ENCODE measurements around the gene CELF4.

The CELF4 gene

GRCh38 chr18:37289423-37289822 lies 276.2 kb downstream of the CELF4 start:
- no peak overlapping the region for H3K27ac ChIP-seq (ENCODE audit: low read length)
- no peaks in the 10 kb centered on the region for H3K4me1 ChIP-seq (ENCODE audit: control insufficient read depth, insufficient read depth, low read length)
- H3K9me3 ChIP-seq (ENCODE audit: control insufficient read depth in 2 of 2, low read length in 2 of 2): no peaks in the 10 kb centered on the region
- no peak overlapping the region for H3K9ac ChIP-seq (ENCODE audit: low read length in 2 of 2)
- H3K36me3 ChIP-seq (ENCODE audit: control insufficient read depth in 2 of 2, insufficient read depth in 2 of 2, low read length in 2 of 2): no peaks in the 10 kb centered on the region
- no peak overlapping the region for H3K4me3 ChIP-seq (ENCODE audit: low read length in 2 of 2)
- peaks cover 1 to 3% of the 10 kb centered on the region in 2 donors for H3K27me3 ChIP-seq (ENCODE audit: control insufficient read depth in 1 of 2, insufficient read depth in 2 of 2, low read length in 2 of 2)

GRCh38 chr18:37287601-37288000 lies 278.0 kb downstream of the CELF4 start:
- Histone ChIP-seq H3K36me3 (ENCODE audit: control insufficient read depth in 2 of 2, insufficient read depth in 2 of 2, low read length in 2 of 2) (no peaks in the 10 kb centered on the region), H3K4me3 (ENCODE audit: low read length in 2 of 2) (no peak overlapping the region), H3K9me3 (ENCODE audit: control insufficient read depth in 2 of 2, low read length in 2 of 2) (no peaks in the 10 kb centered on the region), H3K9ac (ENCODE audit: low read length in 2 of 2) (no peak overlapping the region), H3K27me3 (ENCODE audit: control insufficient read depth in 1 of 2, insufficient read depth in 2 of 2, low read length in 2 of 2) (peaks cover 3 to 7% of the 10 kb centered on the region in 2 donors), H3K27ac (ENCODE audit: low read length) (no peak overlapping the region), H3K4me1 (ENCODE audit: control insufficient read depth, insufficient read depth, low read length) (no peaks in the 10 kb centered on the region)

- peaks cover 3 to 11% of the 10 kb centered on the region in 2 donors for H3K27me3 ChIP-seq (ENCODE audit: control insufficient read depth in 1 of 2, insufficient read depth in 2 of 2, low read length in 2 of 2)
- H3K27ac ChIP-seq (ENCODE audit: low read length): no peak overlapping the region
- no peaks in the 10 kb centered on the region for H3K9me3 ChIP-seq (ENCODE audit: control insufficient read depth in 2 of 2, low read length in 2 of 2)
- H3K4me3 ChIP-seq (ENCODE audit: low read length in 2 of 2): no peak overlapping the region
- no peaks in the 10 kb centered on the region for H3K4me1 ChIP-seq (ENCODE audit: control insufficient read depth, insufficient read depth, low read length)
- no peaks in the 10 kb centered on the region for H3K36me3 ChIP-seq (ENCODE audit: control insufficient read depth in 2 of 2, insufficient read depth in 2 of 2, low read length in 2 of 2)
- no peak overlapping the region for H3K9ac ChIP-seq (ENCODE audit: low read length in 2 of 2)
Measured at GRCh38 chr18:37286801-37287200, 278.8 kb downstream of the CELF4 start.

GRCh38 chr18:37285825-37286224 lies 279.8 kb downstream of the CELF4 start:
- H3K4me3 ChIP-seq (ENCODE audit: low read length in 2 of 2): no peak overlapping the region
- H3K4me1 ChIP-seq (ENCODE audit: control insufficient read depth, insufficient read depth, low read length): no peaks in the 10 kb centered on the region
- H3K9ac ChIP-seq (ENCODE audit: low read length in 2 of 2): no peak overlapping the region
- no peaks in the 10 kb centered on the region for H3K36me3 ChIP-seq (ENCODE audit: control insufficient read depth in 2 of 2, insufficient read depth in 2 of 2, low read length in 2 of 2)
- no peak overlapping the region for H3K27ac ChIP-seq (ENCODE audit: low read length)
- peaks cover 3 to 11% of the 10 kb centered on the region in 2 donors for H3K27me3 ChIP-seq (ENCODE audit: control insufficient read depth in 1 of 2, insufficient read depth in 2 of 2, low read length in 2 of 2)
- no peaks in the 10 kb centered on the region for H3K9me3 ChIP-seq (ENCODE audit: control insufficient read depth in 2 of 2, low read length in 2 of 2)

- Histone ChIP-seq H3K27ac (ENCODE audit: low read length) (no peak overlapping the region), H3K9ac (ENCODE audit: low read length in 2 of 2) (no peak overlapping the region), H3K4me1 (ENCODE audit: control insufficient read depth, insufficient read depth, low read length) (no peaks in the 10 kb centered on the region), H3K9me3 (ENCODE audit: control insufficient read depth in 2 of 2, low read length in 2 of 2) (no peaks in the 10 kb centered on the region), H3K4me3 (ENCODE audit: low read length in 2 of 2) (no peak overlapping the region), H3K27me3 (ENCODE audit: control insufficient read depth in 1 of 2, insufficient read depth in 2 of 2, low read length in 2 of 2) (peaks cover 3 to 15% of the 10 kb centered on the region in 2 donors), H3K36me3 (ENCODE audit: control insufficient read depth in 2 of 2, insufficient read depth in 2 of 2, low read length in 2 of 2) (no peaks in the 10 kb centered on the region)
Measured at GRCh38 chr18:37284260-37284659, 281.3 kb downstream of the CELF4 start.

GRCh38 chr18:37282386-37283037 lies 283.1 kb downstream of the CELF4 start:
- peaks cover 3 to 15% of the 10 kb centered on the region in 2 donors for H3K27me3 ChIP-seq (ENCODE audit: control insufficient read depth in 1 of 2, insufficient read depth in 2 of 2, low read length in 2 of 2)
- no peaks in the 10 kb centered on the region for H3K36me3 ChIP-seq (ENCODE audit: control insufficient read depth in 2 of 2, insufficient read depth in 2 of 2, low read length in 2 of 2)
- H3K9ac ChIP-seq (ENCODE audit: low read length in 2 of 2): no peak overlapping the region
- H3K4me3 ChIP-seq (ENCODE audit: low read length in 2 of 2): no peak overlapping the region
- no peaks in the 10 kb centered on the region for H3K9me3 ChIP-seq (ENCODE audit: control insufficient read depth in 2 of 2, low read length in 2 of 2)
- H3K4me1 ChIP-seq (ENCODE audit: control insufficient read depth, insufficient read depth, low read length): no peaks in the 10 kb centered on the region
- H3K27ac ChIP-seq (ENCODE audit: low read length): no peak overlapping the region

- Histone ChIP-seq H3K27ac (ENCODE audit: low read length) (no peak overlapping the region), H3K4me1 (ENCODE audit: control insufficient read depth, insufficient read depth, low read length) (no peaks in the 10 kb centered on the region), H3K9me3 (ENCODE audit: control insufficient read depth in 2 of 2, low read length in 2 of 2) (no peaks in the 10 kb centered on the region), H3K27me3 (ENCODE audit: control insufficient read depth in 1 of 2, insufficient read depth in 2 of 2, low read length in 2 of 2) (peaks cover 5 to 18% of the 10 kb centered on the region in 2 donors), H3K4me3 (ENCODE audit: low read length in 2 of 2) (no peak overlapping the region), H3K36me3 (ENCODE audit: control insufficient read depth in 2 of 2, insufficient read depth in 2 of 2, low read length in 2 of 2) (no peaks in the 10 kb centered on the region), H3K9ac (ENCODE audit: low read length in 2 of 2) (no peak overlapping the region)
Measured at GRCh38 chr18:37280701-37281393, 284.8 kb downstream of the CELF4 start.

- Histone ChIP-seq H3K4me3 (ENCODE audit: low read length in 2 of 2) (no peak overlapping the region), H3K27me3 (ENCODE audit: control insufficient read depth in 1 of 2, insufficient read depth in 2 of 2, low read length in 2 of 2) (peaks cover 21 to 23% of the 10 kb centered on the region in 2 donors), H3K9ac (ENCODE audit: low read length in 2 of 2) (no peak overlapping the region), H3K4me1 (ENCODE audit: control insufficient read depth, insufficient read depth, low read length) (no peaks in the 10 kb centered on the region), H3K36me3 (ENCODE audit: control insufficient read depth in 2 of 2, insufficient read depth in 2 of 2, low read length in 2 of 2) (no peaks in the 10 kb centered on the region), H3K27ac (ENCODE audit: low read length) (no peak overlapping the region), H3K9me3 (ENCODE audit: control insufficient read depth in 2 of 2, low read length in 2 of 2) (no peaks in the 10 kb centered on the region)
Measured at GRCh38 chr18:37277804-37278203, 287.8 kb downstream of the CELF4 start.

- Histone ChIP-seq H3K27ac (ENCODE audit: low read length) (no peak overlapping the region), H3K9ac (ENCODE audit: low read length in 2 of 2) (no peak overlapping the region), H3K36me3 (ENCODE audit: control insufficient read depth in 2 of 2, insufficient read depth in 2 of 2, low read length in 2 of 2) (no peaks in the 10 kb centered on the region), H3K9me3 (ENCODE audit: control insufficient read depth in 2 of 2, low read length in 2 of 2) (no peaks in the 10 kb centered on the region), H3K4me1 (ENCODE audit: control insufficient read depth, insufficient read depth, low read length) (no peaks in the 10 kb centered on the region), H3K4me3 (ENCODE audit: low read length in 2 of 2) (no peak overlapping the region), H3K27me3 (ENCODE audit: control insufficient read depth in 1 of 2, insufficient read depth in 2 of 2, low read length in 2 of 2) (peaks cover 19 to 21% of the 10 kb centered on the region in 2 donors)
Measured at GRCh38 chr18:37276111-37276890, 289.3 kb downstream of the CELF4 start.

- Histone ChIP-seq H3K36me3 (ENCODE audit: control insufficient read depth in 2 of 2, insufficient read depth in 2 of 2, low read length in 2 of 2) (no peaks in the 10 kb centered on the region), H3K4me1 (ENCODE audit: control insufficient read depth, insufficient read depth, low read length) (no peaks in the 10 kb centered on the region), H3K9me3 (ENCODE audit: control insufficient read depth in 2 of 2, low read length in 2 of 2) (no peaks in the 10 kb centered on the region), H3K9ac (ENCODE audit: low read length in 2 of 2) (no peak overlapping the region), H3K27me3 (ENCODE audit: control insufficient read depth in 1 of 2, insufficient read depth in 2 of 2, low read length in 2 of 2) (peaks cover 19 to 21% of the 10 kb centered on the region in 2 donors), H3K4me3 (ENCODE audit: low read length in 2 of 2) (no peak overlapping the region), H3K27ac (ENCODE audit: low read length) (no peak overlapping the region)
Measured at GRCh38 chr18:37275237-37275741, 290.3 kb downstream of the CELF4 start.

Data from stomach smooth muscle (tissue), 2 donors.